GM23338 (cell line): Measurements from ENCODE around the gene ABAT. TPM values are rescaled to one million over a fixed set of nuclear protein-coding genes. Genes with fewer than 3 reads are reported as not detected.

Experiments
- ATAC-seq: fragments of 200-7000 bp; cut with Tn5 transposase; 3 replicates; pipeline ENCODE4 v1.9.1; 2020
- DNase-seq: peaks from one replicate; pipeline ENCODE4 v3.0.0-alpha.2; 2015; ENCODE audit warnings: low spot score
- H2AFZ ChIP-seq: fragments of 200-600 bp; sonication (generic); 2 replicates; pipeline ENCODE4 v1.8.0; 2016; ENCODE audit warnings: antibody characterized with exemption, mild to moderate bottlenecking, moderate library complexity
- H3F3A ChIP-seq: fragments of 200-600 bp; sonication (generic); replicated peaks from 2 replicates; pipeline ENCODE4 v1.8.0; 2017; ENCODE audit warnings: antibody characterized with exemption, mixed run types, low read depth
- H3K27ac ChIP-seq: fragments of 200-600 bp; sonication (generic); 2 replicates; pipeline ENCODE4 v1.6.1; 2016; ENCODE audit warnings: low read depth
- H3K27me3 ChIP-seq: fragments of 200-600 bp; sonication (generic); 2 replicates; pipeline ENCODE4 v1.8.0; 2016; ENCODE audit warnings: mild to moderate bottlenecking, mixed run types, moderate library complexity; ENCODE audit not compliant: insufficient read depth
- H3K36me3 ChIP-seq: fragments of 200-600 bp; sonication (generic); 2 replicates; pipeline ENCODE4 v1.8.0; 2016; ENCODE audit warnings: mild to moderate bottlenecking; ENCODE audit not compliant: insufficient read depth
- H3K4me1 ChIP-seq: fragments of 200-600 bp; sonication (generic); 2 replicates; pipeline ENCODE4 v1.8.0; 2016; ENCODE audit warnings: mild to moderate bottlenecking, moderate library complexity; ENCODE audit not compliant: insufficient read depth
- H3K4me2 ChIP-seq: fragments of 200-600 bp; sonication (generic); 2 replicates; pipeline ENCODE4 v1.7.1; 2017; ENCODE audit warnings: mixed run types
- H3K4me3 ChIP-seq: fragments of 200-600 bp; sonication (generic); 2 replicates; pipeline ENCODE4 v1.6.1; 2016; ENCODE audit warnings: mixed run types
- H3K79me2 ChIP-seq: fragments of 200-600 bp; sonication (generic); replicated peaks from 2 replicates; pipeline ENCODE4 v1.8.0; 2017; ENCODE audit warnings: mild to moderate bottlenecking; ENCODE audit not compliant: insufficient read depth
- H3K9me2 ChIP-seq: fragments of 200-600 bp; sonication (generic); 2 replicates; pipeline ENCODE4 v1.8.0; 2017; ENCODE audit not compliant: insufficient read depth
- H4K20me1 ChIP-seq: fragments of 200-600 bp; sonication (generic); replicated peaks from 2 replicates; pipeline ENCODE4 v1.8.0; 2017; ENCODE audit warnings: mild to moderate bottlenecking; ENCODE audit not compliant: insufficient read depth
- H3K27ac Mint-ChIP-seq: 2 replicates; pipeline ENCODE4 v1.8.0; 2020; ENCODE audit warnings: inconsistent platforms, mild to moderate bottlenecking, moderate library complexity, mixed read lengths
- H3K27me3 Mint-ChIP-seq: 3 replicates; pipeline ENCODE4 v1.8.0; 2022; ENCODE audit warnings: low read depth, mild to moderate bottlenecking, moderate library complexity, mixed read lengths, inconsistent platforms; ENCODE audit not compliant: insufficient read depth, poor library complexity
- H3K36me3 Mint-ChIP-seq: 3 replicates; pipeline ENCODE4 v1.8.0; 2021; ENCODE audit warnings: low read depth, mild to moderate bottlenecking, inconsistent platforms, moderate library complexity, mixed read lengths
- H3K4me1 Mint-ChIP-seq: 3 replicates; pipeline ENCODE4 v1.8.0; 2020; ENCODE audit warnings: mild to moderate bottlenecking, inconsistent platforms, mixed read lengths
- H3K4me3 Mint-ChIP-seq: 3 replicates; pipeline ENCODE4 v1.8.0; 2021; ENCODE audit warnings: moderate library complexity, mild to moderate bottlenecking, inconsistent platforms, mixed read lengths
- H3K9me3 Mint-ChIP-seq: 3 replicates; pipeline ENCODE4 v1.8.0; 2020; ENCODE audit warnings: moderate library complexity, mild to moderate bottlenecking, inconsistent platforms, mixed read lengths
- CREB1 ChIP-seq: fragments of 250-450 bp; sonication (Bioruptor Pico); IDR thresholded peaks from 2 replicates; pipeline ENCODE4 v1.5.0; 2020; ENCODE audit warnings: low read depth, mild to moderate bottlenecking, moderate library complexity
- CTCF ChIP-seq, 2 experiments: fragments of 200-600 bp in 1 of 2; sonication (generic) in 1 of 2; conservative IDR thresholded peaks; 2 replicates each; pipeline versions ENCODE4 v1.5.1 to v1.6.1; 2016 to 2017; ENCODE audit warnings: antibody characterized with exemption in 2 of 2, low read depth in 2 of 2, mild to moderate bottlenecking in 2 of 2, moderate library complexity in 1 of 2
- EZH2 ChIP-seq: fragments of 200-600 bp; sonication (generic); IDR thresholded peaks from one replicate; pipeline ENCODE4 v1.8.0; 2017; ENCODE audit warnings: antibody characterized with exemption, mild to moderate bottlenecking, low read depth; ENCODE audit not compliant: unreplicated experiment
- EZH2phosphoT487 ChIP-seq: fragments of 200-600 bp; sonication (generic); IDR thresholded peaks from one replicate; pipeline ENCODE4 v1.8.1; 2018; ENCODE audit warnings: antibody characterized with exemption; ENCODE audit not compliant: unreplicated experiment
- JUNB ChIP-seq: IDR thresholded peaks from one replicate; pipeline ENCODE4 v1.6.1; 2016; ENCODE audit warnings: antibody characterized with exemption; ENCODE audit not compliant: unreplicated experiment
- NANOG ChIP-seq: IDR thresholded peaks from 2 replicates; pipeline ENCODE4 v1.6.1; 2016; ENCODE audit warnings: antibody characterized with exemption, borderline replicate concordance
- POLR2AphosphoS5 ChIP-seq: IDR thresholded peaks from 2 replicates; pipeline ENCODE4 v1.6.1; 2016; ENCODE audit warnings: antibody characterized with exemption, low read depth
- REST ChIP-seq: IDR thresholded peaks from one replicate; pipeline ENCODE4 v1.6.1; 2018; ENCODE audit warnings: antibody characterized with exemption; ENCODE audit not compliant: unreplicated experiment
- STAT1 ChIP-seq: IDR thresholded peaks from one replicate; pipeline ENCODE4 v1.6.1; 2016; ENCODE audit warnings: antibody characterized with exemption; ENCODE audit not compliant: unreplicated experiment
- ZNF114 ChIP-seq: fragments of 250-450 bp; sonication (Bioruptor Pico); IDR thresholded peaks from 2 replicates; pipeline ENCODE4 v1.5.0; 2020; ENCODE audit warnings: mild to moderate bottlenecking, moderate library complexity
- ZNF331 ChIP-seq: fragments of 250-450 bp; sonication (Bioruptor Pico); IDR thresholded peaks from 2 replicates; pipeline ENCODE4 v1.5.0; 2020; ENCODE audit warnings: low read depth, mild to moderate bottlenecking, moderate library complexity
- ZNF462 ChIP-seq: fragments of 250-450 bp; sonication (Bioruptor Pico); IDR thresholded peaks from 2 replicates; pipeline ENCODE4 v1.5.0; 2020; ENCODE audit warnings: mild to moderate bottlenecking, moderate library complexity
- polyA plus RNA-seq: library from polyadenylated mRNA; unstranded; fragments of >200 nt; fragmentation: Nextera tagmentation; extraction: Ambion mirVana; gene quantifications from 2 replicates; pipeline ENCODE4 v1.2.1, GENCODE V29; 2016
- total RNA-seq: library from RNA; depleted of rRNA; stranded (reverse); fragments of >200 nt; shearing (Covaris generic); gene quantifications from 2 replicates; pipeline ENCODE4 v1.2.3, GENCODE V29; 2014

ABAT gene
- total and polyA plus RNA-seq, 2 experiments from 2014 or later = 4.4 to 8.8 TPM

- H3K4me3 Mint-ChIP-seq = no peak overlapping the region
- no peak for ATAC-seq
- H3K4me1 Mint-ChIP-seq = peaks cover 5% of the 10 kb centered on the region; the same call in 2 of the 3 replicates
- Histone ChIP-seq H3K27ac (no peak overlapping the region), H3K4me2 (no peak overlapping the region), H3F3A (no peaks in the 10 kb centered on the region), H3K79me2 (no peaks in the 10 kb centered on the region), H3K4me3 (no peak overlapping the region), H3K9me2 (no peaks in the 10 kb centered on the region), H4K20me1 (no peaks in the 10 kb centered on the region; the same call in 1 of the 2 replicates), H3K4me1 (peaks cover 15% of the 10 kb centered on the region; the same call in 1 of the 2 replicates), H3K36me3 (no peaks in the 10 kb centered on the region), H3K27me3 (no peaks in the 10 kb centered on the region), H2AFZ (no peak overlapping the region)
- H3K9me3 Mint-ChIP-seq = no peaks in the 10 kb centered on the region; the same call in 2 of the 3 replicates
- H3K27ac Mint-ChIP-seq = no peak overlapping the region
- H3K36me3 Mint-ChIP-seq = no peaks in the 10 kb centered on the region
- no peak for DNase-seq
- TF ChIP-seq CREB1 (no peak), JUNB (no peak), ZNF462 (no peak), EZH2 (no peak), EZH2phosphoT487 (no peak), ZNF331 (CRISPR knock-in tag) (no peak), POLR2AphosphoS5 (no peak), CTCF (conservative IDR thresholded peaks at IDR 0.05; ENCODE audit: low read depth in 2 of 2) (no peak), REST (no peak), ZNF114 (CRISPR knock-in tag) (no peak), NANOG (no peak), STAT1 (no peak)
- peaks cover 3% of the 10 kb centered on the region for H3K27me3 Mint-ChIP-seq
Measured at GRCh38 chr16:8725513-8726178, 51.2 kb downstream of the ABAT start.
